OCI-LY1 (cell line): ENCODE measurements around the gene SIRT3.

ENCODE experiments used
- H2AFZ ChIP-seq: fragments of 200-600 bp; sonication (generic), shearing (Covaris generic); 2 replicates; pipeline ENCODE4 v1.6.0; 2014; ENCODE audit warnings: antibody characterized with exemption, mild to moderate bottlenecking, low read length
- H3F3A ChIP-seq: fragments of 200-600 bp; sonication (generic), shearing (Covaris generic); 2 replicates; pipeline ENCODE4 v1.6.0; 2014; ENCODE audit warnings: mild to moderate bottlenecking, antibody characterized with exemption, low read length, moderate library complexity; ENCODE audit not compliant: insufficient read depth
- H3K27ac ChIP-seq: fragments of 200-600 bp; sonication (generic); 2 replicates; pipeline ENCODE4 v1.5.1; 2014; ENCODE audit warnings: low read length, mixed run types, mild to moderate bottlenecking, low read depth; ENCODE audit not compliant: poor library complexity, severe bottlenecking
- H3K27me3 ChIP-seq: fragments of 200-600 bp; sonication (generic); 2 replicates; pipeline ENCODE4 v1.6.0; 2014; ENCODE audit warnings: antibody characterized with exemption, mild to moderate bottlenecking, low read length, moderate library complexity; ENCODE audit not compliant: insufficient read depth
- H3K36me3 ChIP-seq: fragments of 200-600 bp; sonication (generic); 2 replicates; pipeline ENCODE4 v1.6.1; 2014; ENCODE audit warnings: mild to moderate bottlenecking, antibody characterized with exemption, low read length, moderate library complexity, mixed read lengths; ENCODE audit not compliant: insufficient read depth
- H3K4me1 ChIP-seq: fragments of 200-600 bp; sonication (generic); 2 replicates; pipeline ENCODE4 v1.5.1; 2014; ENCODE audit warnings: mild to moderate bottlenecking, low read length, moderate library complexity; ENCODE audit not compliant: insufficient read depth, severe bottlenecking
- H3K4me2 ChIP-seq: fragments of 200-600 bp; sonication (generic), shearing (Covaris generic); 2 replicates; pipeline ENCODE4 v1.6.1; 2014; ENCODE audit warnings: low read length
- H3K4me3 ChIP-seq: fragments of 200-600 bp; sonication (generic); 2 replicates; pipeline ENCODE4 v1.5.1; 2014; ENCODE audit warnings: low read length, low read depth, mild to moderate bottlenecking, mixed read lengths; ENCODE audit not compliant: poor library complexity, severe bottlenecking
- H3K79me2 ChIP-seq: fragments of 200-600 bp; shearing (Covaris generic); 2 replicates; pipeline ENCODE4 v1.6.1; 2016; ENCODE audit warnings: mixed run types, low read length, mixed read lengths; ENCODE audit not compliant: insufficient read depth
- H3K9ac ChIP-seq: fragments of 200-600 bp; sonication (generic), shearing (Covaris generic); 2 replicates; pipeline ENCODE4 v1.6.1; 2014; ENCODE audit warnings: mild to moderate bottlenecking, low read length, mixed read lengths
- H3K9me2 ChIP-seq: fragments of 200-600 bp; sonication (generic), shearing (Covaris generic); 2 replicates; pipeline ENCODE4 v1.6.1; 2014; ENCODE audit warnings: low read depth, mild to moderate bottlenecking, low read length, mixed read lengths
- H3K9me3 ChIP-seq: fragments of 200-600 bp; shearing (Covaris generic); 2 replicates; pipeline ENCODE4 v1.6.1; 2014; ENCODE audit warnings: low read length, mixed read lengths
- H4K20me1 ChIP-seq: fragments of 200-600 bp; sonication (generic), shearing (Covaris generic); 2 replicates; pipeline ENCODE4 v1.6.0; 2016; ENCODE audit warnings: mild to moderate bottlenecking, low read length; ENCODE audit not compliant: insufficient read depth
- EZH2 ChIP-seq: fragments of 200-600 bp; sonication (generic), shearing (Covaris generic); IDR thresholded peaks from 2 replicates; pipeline ENCODE4 v1.8.0; 2017; ENCODE audit warnings: borderline replicate concordance, mixed run types, mild to moderate bottlenecking, antibody characterized with exemption, low read length, moderate library complexity, mixed read lengths
- TF ChIP-seq, protein P1 (sequence below): fragments of 200-600 bp; sonication (generic), shearing (Covaris generic); IDR thresholded peaks from 2 replicates; pipeline ENCODE4 v1.5.1; 2017; ENCODE audit warnings: mild to moderate bottlenecking, antibody characterized with exemption, low read length, moderate library complexity, mixed read lengths

The SIRT3 gene

DNA sequence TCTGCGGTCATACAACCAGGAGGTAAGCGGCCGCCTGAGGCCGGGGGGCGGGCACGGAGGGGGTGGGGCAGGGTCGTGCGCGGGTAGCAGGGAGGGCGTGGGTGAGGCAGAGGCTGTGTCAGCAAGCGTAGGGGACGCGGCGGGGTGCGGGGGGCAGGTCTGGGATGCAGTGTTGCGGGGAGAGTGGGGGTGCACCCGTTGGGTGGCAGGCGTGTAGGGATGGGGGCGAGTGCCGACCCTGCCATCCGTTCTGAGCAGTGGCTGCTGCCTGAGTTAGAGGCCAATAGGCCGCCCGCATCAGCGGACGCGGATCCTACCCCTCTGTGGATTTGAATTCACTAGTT, 27.3 kb downstream of the SIRT3 start:
- Histone ChIP-seq H4K20me1 (no peaks in the 10 kb centered on the region), H3K27me3 (no peaks in the 10 kb centered on the region), H3K4me1 (peaks cover 26% of the 10 kb centered on the region), H3K4me2 (peak overlapping the region; percentile 68), H3K9ac (peak overlapping the region; percentile 79), H3K4me3 (peak overlapping the region; percentile 70), H3F3A (no peaks in the 10 kb centered on the region), H3K79me2 (no peaks in the 10 kb centered on the region), H3K36me3 (peaks cover 61% of the 10 kb centered on the region), H2AFZ (no peak overlapping the region), H3K9me3 (no peaks in the 10 kb centered on the region), H3K27ac (peak overlapping the region; percentile 27), H3K9me2 (no peaks in the 10 kb centered on the region)
- TF ChIP-seq EZH2, result no peak
- TF ChIP-seq, protein P1, sequence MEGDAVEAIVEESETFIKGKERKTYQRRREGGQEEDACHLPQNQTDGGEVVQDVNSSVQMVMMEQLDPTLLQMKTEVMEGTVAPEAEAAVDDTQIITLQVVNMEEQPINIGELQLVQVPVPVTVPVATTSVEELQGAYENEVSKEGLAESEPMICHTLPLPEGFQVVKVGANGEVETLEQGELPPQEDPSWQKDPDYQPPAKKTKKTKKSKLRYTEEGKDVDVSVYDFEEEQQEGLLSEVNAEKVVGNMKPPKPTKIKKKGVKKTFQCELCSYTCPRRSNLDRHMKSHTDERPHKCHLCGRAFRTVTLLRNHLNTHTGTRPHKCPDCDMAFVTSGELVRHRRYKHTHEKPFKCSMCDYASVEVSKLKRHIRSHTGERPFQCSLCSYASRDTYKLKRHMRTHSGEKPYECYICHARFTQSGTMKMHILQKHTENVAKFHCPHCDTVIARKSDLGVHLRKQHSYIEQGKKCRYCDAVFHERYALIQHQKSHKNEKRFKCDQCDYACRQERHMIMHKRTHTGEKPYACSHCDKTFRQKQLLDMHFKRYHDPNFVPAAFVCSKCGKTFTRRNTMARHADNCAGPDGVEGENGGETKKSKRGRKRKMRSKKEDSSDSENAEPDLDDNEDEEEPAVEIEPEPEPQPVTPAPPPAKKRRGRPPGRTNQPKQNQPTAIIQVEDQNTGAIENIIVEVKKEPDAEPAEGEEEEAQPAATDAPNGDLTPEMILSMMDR, result no peak

DNA sequence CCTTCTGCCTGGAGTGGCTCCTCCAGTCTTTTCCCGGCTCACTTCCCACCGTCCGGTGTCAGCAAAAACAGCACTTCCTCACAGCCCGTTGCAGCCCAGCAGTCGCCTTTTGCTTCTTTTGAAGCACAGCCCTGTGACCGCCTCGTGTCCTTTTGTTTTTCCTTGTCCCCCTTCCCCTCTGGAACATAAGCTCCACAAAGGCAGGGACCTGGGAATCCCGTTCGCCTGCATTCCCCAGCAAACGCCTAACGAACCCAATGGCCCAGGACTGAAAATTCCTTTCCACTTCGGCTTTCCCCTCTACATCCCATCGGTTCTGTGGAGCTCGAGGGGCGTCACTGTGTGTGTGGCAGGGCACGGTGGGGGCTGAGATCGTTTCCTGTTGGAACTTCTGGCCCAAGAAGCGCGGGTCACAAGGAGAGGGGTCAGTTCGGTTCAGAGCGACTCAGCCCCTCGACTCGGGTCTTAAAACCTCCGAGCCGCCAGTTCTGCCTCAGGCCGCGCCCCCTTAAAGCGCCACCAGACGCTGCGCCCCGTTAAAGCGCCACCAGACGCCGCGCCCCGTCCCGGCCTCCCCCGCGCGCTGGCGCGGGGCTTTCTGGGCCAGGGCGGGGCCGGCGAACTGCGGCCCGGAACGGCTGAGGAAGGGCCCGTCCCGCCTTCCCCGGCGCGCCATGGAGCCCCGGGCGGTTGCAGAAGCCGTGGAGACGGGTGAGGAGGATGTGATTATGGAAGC, 27.8 kb downstream of the SIRT3 start:
- peak overlapping the region; percentile 70 for H3K4me3 ChIP-seq
- peaks cover 64% of the 10 kb centered on the region for H3K36me3 ChIP-seq
- peak overlapping the region; percentile 94 for H3K27ac ChIP-seq
- H3K9me3 ChIP-seq, result no peaks in the 10 kb centered on the region
- peak overlapping the region; percentile 68 for H3K4me2 ChIP-seq
- H2AFZ ChIP-seq, result no peak overlapping the region
- peaks cover 26% of the 10 kb centered on the region for H3K4me1 ChIP-seq
- no peaks in the 10 kb centered on the region for H4K20me1 ChIP-seq
- no peaks in the 10 kb centered on the region for H3K27me3 ChIP-seq
- H3K9me2 ChIP-seq, result no peaks in the 10 kb centered on the region
- H3K9ac ChIP-seq, result peak overlapping the region; percentile 79
- no peaks in the 10 kb centered on the region for H3F3A ChIP-seq
- H3K79me2 ChIP-seq, result no peaks in the 10 kb centered on the region
- TF ChIP-seq, protein P1, result no peak
- TF ChIP-seq EZH2, result no peak

DNA sequence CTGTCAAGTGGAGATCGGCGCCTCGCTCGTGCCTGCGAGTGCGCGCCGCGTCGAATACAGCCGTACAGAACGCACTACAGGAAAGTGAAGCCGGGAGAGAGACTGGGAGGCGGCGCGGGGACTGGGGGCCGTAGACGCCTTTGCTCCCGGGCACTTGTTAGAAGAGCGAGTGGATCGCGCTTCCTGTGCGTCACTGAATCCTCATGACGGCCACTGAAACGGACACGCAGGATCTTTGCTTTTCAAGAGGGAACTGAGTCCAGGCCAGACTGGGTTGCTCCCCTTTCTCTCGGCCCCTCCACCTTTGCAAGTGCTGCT, 28.3 kb downstream of the SIRT3 start:
- Histone ChIP-seq H3K4me1 (peaks cover 26% of the 10 kb centered on the region), H3K9me3 (no peaks in the 10 kb centered on the region), H3K27ac (peak overlapping the region; percentile 94), H3K9ac (peak overlapping the region; percentile 79), H3K9me2 (no peaks in the 10 kb centered on the region), H3K27me3 (no peaks in the 10 kb centered on the region), H3K4me2 (peak overlapping the region; percentile 68), H3F3A (no peaks in the 10 kb centered on the region), H4K20me1 (no peaks in the 10 kb centered on the region), H3K4me3 (peak overlapping the region; percentile 70), H2AFZ (no peak overlapping the region), H3K36me3 (peaks cover 64% of the 10 kb centered on the region), H3K79me2 (no peaks in the 10 kb centered on the region)
- no peak for TF ChIP-seq EZH2
- TF ChIP-seq, protein P1, result no peak
